Stimulated activated CD8-positive, alpha-beta memory T cell treated with anti-CD3 and anti-CD28 coated beads, Interleukin-15, amount 100 ng/mL, for 4 hours (primary cell): ENCODE data around the gene SULT1A3.
"Not testable (repeated sequence)": the region's sequence is repeated elsewhere in the genome, so short reads cannot be mapped to it uniquely, and the experiment has no call there.

Source experiments
- DNase-seq, 2 donors: peaks; one replicate each; pipeline ENCODE4 v3.0.0-alpha.2; 2020; ENCODE audit warnings: low read depth in 2 of 2

SULT1A3 gene

DNA sequence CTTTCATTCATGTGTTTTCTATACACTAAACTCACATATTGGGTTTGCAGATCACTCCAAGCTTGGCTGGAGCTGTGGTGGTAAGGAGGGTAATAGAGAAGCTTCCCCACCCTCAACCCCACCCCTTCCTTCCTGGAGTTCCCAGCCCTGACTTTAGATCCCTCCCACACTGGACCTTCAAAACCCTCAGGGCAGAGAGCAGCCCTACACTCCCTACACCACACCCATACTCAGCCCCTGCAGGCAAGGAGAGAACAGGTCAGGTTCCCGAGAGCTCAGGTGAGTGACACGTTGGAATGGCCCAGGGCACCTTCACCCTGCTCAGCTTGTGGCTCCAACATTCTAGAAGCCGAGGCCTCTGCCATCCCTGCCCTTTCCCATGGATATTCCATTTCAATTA is at the start of gene SULT1A3:
Gene SULT1A3, plus strand, starts transcription at position 207 of the 400 bp plus-strand sequence. CDS start 1,474 bp downstream, outside the sequence.
- DNase-seq: not testable (repeated sequence)

DNA sequence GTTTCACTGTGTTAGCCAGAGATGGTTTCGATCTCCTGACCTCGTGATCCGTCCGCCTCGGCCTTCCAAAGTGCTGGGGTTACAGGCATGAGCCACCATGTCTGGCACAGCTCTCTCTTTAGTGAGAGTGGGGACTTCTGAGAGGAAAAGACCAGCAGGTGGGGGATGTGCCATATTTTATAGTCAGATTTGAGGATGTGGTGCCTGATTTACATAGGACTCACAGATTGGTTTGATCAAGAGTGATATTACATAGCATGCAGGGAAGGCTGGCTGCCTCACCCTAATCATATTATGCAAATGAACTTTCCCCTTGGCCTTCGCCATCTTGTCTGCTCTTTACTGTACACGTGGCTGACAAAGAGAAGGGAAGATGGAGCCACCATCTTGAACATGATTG is 48.0 kb upstream of the SULT1A3 start:
- DNase-seq: no peak

DNA sequence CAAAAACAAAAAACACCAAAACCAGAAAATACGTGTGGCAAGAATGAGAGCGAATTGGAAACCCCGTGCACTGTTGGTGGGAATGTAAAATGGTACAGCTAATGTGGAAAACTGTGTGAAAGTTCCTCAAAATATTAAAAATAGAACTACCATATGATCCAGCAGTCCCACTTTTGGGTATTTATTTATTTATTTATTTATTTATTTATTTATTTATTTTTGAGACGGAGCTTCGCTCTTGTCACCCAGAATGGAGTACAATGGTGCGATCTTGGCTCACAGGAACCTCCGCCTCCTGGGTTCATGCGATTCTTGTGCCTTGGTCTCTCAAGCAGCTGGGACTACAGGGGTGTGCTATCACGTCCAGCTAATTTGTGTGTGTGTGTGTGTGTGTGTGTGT is 46.5 kb upstream of the SULT1A3 start:
- no peak for DNase-seq

DNA sequence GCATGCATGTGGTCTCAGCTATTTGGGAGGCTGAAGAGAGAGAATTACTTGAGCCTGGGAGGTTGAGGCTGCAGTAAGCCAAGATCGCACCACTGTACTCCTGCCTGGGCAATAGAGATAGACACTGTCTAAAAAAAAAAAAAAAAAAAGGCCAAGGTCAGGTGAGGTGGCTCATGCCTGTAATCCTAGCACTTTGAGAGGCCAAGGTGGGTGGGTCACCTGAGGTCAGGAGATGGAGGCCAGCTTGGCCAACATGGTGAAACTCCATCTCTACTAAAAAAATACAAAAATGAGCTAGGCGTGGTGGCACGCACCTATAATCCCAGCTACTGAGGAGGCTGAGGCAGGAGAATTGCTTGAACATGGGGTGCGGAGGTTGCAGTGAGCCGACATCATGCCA is 43.9 kb upstream of the SULT1A3 start:
- no peak for DNase-seq

DNA sequence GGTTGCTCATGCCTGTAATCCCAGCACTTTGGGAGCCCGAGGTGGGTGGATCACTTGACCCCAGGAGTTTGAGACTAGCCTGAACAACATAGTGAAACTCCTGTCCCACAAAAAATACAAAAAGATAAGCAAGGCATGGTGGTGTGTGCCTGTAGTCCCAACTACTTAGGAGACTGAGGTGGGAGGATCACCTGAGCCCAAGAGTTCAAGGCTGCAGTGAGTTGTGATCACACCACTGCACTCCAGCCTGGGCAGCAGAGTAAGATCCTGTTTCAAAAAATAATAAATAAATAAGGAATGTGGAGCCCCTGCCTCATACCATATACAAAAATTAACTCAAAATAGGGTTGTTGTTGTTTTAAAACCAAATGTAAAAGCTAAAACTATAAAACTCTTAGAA is 41.8 kb upstream of the SULT1A3 start:
- DNase-seq: no peak

DNA sequence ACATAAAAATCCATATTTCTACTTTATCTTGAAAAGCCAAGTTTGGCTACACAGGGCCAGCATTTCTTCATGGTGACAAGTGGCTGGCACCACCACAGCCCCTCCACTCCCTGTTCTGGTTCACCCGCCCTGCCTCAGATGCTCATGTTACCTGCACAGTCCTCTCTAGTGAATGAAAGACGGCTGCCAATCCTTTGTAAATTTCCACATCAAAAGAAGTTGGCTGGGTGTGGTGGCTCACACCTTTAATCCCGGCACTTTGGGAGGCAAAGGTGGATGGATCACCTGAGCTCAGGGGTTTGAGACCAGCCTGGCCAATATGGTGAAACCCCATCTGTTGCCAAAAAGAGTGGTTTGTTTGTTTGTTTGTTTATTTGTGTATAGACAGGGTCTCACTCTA is 35.5 kb upstream of the SULT1A3 start:
- no peak for DNase-seq

DNA sequence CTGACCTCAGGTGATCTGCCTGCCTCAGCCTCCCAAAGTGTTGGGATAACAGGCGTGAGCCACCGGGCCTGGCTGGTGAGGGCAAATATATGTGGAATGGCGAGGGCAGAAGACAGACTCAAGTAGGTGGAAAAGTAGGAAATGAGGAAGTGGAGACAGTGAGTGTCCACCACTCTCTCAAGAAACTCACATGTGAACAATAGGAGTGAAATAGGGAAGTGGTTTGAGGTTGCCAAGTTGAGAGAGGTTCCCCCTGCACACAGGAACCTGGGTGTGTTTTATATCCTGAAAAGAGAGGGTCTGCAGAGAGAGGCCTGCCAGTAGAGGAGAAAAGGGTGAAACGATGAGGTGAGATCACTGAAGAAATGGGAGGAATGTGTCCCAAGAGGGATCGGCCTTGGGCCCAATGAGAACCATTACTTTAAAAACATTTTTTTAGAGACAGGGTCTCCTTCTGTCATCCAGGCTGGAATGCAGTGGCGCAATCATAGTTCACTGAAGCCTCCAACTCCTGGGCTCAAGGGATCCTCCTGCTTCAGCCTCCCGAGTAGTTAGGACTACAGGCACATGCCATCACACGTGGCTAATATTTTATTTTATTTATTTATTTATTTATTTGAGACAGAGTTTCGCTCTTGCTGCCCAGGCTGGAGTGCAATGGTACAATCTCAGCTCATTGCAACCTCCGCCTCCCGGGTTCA is 32.7 kb upstream of the SULT1A3 start:
- DNase-seq: no peak

DNA sequence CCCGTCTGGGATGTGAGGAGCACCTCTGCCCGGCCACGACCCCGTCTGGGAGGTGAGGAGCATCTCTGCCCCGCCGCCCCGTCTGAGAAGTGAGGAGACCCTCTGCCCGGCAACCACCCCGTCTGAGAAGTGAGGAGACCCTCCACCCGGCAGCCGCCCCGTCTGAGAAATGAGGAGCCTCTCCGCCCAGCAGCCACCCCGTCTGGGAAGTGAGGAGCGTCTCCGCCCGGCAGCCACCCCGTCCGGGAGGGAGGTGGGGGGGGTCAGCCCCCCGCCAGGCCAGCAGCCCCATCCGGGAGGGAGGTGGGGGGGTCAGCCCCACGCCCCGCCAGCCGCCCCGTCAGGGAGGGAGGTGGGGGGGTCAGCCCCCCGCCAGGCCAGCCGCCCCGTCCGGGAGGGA is 30.3 kb upstream of the SULT1A3 start:
- DNase-seq: not testable (repeated sequence)

DNA sequence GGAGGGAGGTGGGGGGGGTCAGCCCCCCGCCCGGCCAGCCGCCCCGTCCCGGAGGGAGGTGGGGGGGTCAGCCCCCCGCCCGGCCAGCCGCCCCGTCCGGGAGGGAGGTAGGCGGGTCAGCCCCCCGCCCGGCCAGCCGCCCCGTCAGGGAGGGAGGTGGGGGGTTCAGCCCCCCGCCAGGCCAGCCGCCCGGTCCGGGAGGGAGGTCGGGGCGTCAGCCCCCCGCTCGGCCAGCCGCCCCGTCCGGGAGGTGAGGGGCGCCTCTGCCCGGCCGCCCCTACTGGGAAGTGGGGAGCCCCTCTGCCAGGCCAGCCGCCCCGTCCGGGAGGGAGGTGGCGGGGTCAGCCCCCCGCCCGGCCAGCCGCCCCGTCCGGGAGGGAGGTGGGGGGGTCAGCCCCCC is 29.6 kb upstream of the SULT1A3 start:
- DNase-seq: not testable (repeated sequence)

DNA sequence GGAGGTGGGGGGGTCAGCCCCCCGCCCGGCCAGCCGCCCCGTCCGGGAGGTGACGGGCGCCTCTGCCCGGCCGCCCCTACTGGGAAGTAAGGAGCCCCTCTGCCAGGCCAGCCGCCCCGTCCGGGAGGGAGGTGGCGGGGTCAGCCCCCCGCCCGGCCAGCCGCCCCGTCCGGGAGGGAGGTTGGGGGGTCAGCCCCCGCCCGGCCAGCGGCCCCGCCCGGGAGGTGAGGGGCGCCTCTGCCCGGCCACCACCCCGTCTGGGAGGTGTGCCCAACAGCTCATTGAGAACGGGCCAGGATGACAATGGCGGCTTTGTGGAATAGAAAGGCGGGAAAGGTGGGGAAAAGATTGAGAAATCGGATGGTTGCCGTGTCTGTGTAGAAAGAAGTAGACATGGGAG is 28.9 kb upstream of the SULT1A3 start:
- DNase-seq: not testable (repeated sequence)

DNA sequence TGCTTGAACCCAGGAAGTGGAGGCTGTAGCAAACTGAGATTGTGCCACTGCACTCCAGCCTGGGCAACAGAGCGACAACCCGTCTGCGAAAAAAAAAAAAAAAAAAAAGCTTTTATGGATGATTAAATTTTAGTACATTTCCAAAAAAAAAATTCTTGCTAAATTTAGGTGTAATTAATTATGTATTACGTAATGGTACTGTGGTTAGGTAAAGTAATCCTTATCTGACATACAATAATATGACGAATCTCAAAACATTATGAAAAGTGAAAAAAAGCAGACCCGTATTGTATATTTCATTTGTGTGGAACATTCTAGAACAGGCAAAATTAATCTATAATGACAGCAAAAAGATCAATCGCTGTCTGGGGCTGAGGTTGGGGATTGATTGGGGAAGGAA is 26.0 kb upstream of the SULT1A3 start:
- no peak for DNase-seq

DNA sequence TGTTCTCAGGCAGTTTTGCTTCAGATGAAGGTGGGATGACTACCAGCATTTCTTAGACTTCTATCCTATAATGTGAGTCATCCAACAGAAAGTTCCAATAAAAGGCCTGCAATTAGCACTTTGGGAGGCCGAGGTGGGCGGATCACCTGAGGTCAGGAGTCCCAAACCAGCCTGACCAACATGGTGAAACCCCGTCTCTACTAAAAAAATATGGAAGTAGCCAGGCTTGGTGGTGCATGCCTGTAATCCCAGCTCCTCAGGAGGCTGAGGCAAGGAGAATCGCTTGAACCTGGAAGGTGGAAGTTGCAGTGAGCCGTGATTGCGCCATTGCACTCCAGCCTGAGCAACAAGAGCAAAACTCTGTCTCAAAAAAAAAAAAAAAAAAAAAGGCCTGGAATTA is 22.2 kb upstream of the SULT1A3 start:
- DNase-seq: not testable (repeated sequence)

DNA sequence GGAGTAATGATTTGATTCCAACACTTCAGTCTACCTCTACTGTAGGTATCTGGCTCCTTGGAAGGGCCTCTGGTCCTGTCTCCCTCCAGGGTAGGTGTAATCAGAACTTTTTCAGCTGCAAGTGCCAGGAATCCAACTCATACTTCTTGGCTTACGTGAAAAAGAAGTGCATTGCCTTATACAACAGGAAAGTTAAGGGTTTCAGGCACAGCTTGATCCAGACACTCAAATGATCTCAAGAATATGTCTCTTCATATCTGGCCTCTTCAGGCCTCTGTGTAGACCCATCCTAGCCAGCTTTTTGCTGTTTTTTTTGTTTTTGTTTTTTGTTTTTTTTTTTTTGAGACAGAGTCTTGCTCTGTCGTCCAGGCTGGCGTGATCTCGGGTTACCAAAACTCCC is 19.9 kb upstream of the SULT1A3 start:
- DNase-seq: no peak

DNA sequence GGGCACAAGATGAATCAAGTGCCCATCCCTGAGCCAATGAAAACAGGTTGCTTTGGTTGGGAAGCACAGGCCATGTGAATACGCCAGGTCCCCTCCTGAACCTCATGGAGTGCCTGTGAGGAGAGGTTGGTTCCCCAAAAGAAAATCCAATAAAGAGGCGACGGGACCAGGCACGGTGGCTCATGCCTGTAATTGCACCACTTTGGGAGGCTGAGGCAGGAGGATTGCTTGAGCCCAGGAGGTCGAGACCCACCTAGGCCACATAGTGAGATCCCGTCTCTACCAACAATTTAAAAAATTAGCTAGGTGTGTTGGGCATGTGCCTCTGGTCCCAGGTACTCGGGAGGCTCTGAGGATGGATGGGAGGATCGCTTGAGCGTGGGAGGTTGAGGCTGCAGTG is 19.1 kb upstream of the SULT1A3 start:
- DNase-seq: no peak

DNA sequence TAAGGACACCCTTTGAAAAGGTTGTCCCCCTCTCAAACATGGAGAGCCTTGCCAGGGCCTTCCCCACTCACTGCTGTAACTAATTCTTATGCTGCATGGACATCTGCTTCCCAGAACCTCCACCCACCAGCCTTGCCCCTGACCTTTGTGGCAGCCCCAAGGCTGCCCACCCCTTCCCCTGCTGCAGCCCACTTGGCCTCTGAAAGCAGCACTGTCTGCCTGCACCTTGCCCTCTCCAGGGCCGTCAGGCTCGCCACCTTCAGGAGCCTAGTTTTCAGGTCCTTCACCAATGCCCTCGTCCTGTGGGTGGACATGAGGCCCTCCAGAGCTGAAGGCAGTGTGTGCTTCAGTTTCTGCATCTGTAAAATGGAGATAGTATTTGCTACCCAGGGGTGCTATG is 18.3 kb upstream of the SULT1A3 start:
- no peak for DNase-seq

DNA sequence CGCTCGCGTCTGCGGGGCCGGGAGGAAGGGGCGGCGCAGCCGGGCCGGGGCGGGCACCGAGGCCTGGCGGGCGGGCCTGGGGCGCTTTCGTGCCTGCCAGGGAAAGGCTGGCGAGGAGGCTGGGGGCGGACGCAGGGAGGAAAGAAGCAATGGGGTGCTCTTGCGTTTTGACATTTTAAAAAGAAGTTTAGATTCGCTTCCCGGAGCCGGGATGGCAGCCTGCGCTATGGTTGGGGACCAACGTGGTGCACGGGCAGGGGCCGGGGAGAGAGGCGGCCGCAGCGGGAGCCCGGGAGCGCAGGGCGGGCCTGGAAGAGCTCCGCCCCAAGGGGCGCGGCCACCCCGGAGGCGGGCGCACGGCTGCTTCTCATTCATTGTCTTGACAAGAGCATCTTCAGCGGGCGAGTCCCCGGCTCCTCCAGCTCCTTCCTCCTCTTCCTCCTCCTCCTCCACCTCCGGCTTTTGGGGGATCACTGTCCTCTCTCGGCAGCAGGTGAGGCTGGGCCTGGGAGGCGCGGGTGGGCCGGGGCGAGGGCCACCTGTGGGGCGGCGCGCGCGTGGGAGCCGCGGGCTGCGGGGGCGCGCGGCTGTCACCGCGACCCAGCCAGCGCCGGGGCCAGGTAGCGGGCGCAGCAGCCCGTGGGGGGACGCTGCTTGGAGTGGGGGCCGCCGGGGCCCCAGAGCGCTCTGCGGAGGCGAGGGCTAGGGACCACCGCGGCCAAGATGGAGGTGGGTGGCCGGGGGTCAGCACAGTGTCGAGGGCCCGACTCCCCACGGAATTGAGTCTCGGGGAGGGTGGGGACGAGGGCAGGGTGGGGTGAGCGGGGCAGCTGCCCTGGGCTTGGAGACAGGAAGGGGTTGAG is 15.6 kb upstream of the SULT1A3 start, which contains the start of gene CORO1A:
Gene CORO1A, plus strand, starts transcription at position 370 of the 863 bp plus-strand sequence. CDS start 1,608 bp downstream, outside the sequence.
- DNase-seq: peak; percentile 57 to 71

DNA sequence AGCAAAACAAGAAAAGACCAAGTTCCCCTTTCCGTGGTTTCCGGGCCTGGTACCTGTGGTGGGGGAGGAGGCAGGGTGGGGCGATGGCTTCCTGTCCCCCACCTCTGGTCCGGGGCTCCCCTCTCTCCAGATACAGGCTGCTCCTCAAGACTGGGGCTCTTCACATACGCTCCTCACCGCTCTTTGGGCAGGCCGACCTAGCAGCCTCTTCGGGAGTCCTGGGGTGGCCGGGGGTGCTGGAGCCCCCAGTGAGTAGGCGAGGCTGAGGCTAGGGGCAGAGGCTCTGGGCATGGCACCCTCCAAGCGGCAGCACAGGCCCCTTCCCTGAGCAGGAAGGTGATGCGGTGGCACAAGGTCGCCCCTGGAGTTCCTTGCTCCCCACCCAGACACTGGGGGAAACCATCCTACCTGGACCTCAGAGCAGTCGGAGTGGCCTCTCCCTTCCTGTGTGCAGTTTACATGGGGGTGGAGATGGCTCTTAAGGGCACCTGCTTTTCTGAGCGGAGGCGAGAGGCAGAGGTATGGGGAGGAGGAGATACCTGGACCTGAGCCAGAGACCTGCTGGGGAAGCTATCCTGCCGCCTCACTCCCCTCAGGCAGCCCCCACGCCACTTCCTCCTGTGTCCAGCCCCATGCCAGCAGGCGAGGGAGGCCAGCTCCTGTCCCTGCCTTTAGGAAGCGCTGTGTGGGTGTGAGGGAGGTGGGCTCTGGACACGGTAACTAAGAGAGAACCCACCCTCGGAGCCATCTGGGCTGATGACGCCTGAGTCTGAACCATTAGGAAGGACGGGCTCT is 14.8 kb upstream of the SULT1A3 start:
- DNase-seq: peak; percentile 54 to 59

DNA sequence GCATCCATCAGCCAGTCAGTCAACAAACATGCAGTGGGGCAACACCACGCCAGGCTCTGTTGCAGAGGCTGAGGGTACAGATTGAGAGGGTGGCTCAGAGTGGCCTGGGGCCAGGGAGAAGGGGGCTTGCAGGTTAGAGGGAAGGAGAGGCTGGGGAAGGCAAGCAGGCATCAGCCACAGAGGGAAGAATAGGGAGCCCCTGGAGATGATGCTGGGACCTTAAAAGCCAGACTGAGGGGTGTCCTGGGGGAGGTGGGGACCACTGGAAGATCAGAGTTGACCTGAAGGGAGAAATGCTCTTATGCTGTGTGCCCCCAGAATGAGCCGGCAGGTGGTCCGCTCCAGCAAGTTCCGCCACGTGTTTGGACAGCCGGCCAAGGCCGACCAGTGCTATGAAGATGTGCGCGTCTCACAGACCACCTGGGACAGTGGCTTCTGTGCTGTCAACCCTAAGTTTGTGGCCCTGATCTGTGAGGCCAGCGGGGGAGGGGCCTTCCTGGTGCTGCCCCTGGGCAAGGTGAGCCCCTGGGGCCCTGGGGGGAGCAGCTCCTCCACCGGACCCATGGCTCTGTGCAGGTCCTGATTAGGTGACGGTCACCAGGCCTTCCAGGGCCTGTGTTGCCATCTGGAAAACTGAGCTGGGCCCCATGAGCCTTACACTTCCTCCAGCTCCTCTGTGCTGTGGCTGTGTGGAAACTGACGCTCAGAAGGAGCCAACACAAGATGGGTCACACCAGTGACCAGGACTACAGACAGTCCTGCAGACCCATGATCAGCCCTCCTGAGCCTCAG is 14.0 kb upstream of the SULT1A3 start:
- DNase-seq: no peak

DNA sequence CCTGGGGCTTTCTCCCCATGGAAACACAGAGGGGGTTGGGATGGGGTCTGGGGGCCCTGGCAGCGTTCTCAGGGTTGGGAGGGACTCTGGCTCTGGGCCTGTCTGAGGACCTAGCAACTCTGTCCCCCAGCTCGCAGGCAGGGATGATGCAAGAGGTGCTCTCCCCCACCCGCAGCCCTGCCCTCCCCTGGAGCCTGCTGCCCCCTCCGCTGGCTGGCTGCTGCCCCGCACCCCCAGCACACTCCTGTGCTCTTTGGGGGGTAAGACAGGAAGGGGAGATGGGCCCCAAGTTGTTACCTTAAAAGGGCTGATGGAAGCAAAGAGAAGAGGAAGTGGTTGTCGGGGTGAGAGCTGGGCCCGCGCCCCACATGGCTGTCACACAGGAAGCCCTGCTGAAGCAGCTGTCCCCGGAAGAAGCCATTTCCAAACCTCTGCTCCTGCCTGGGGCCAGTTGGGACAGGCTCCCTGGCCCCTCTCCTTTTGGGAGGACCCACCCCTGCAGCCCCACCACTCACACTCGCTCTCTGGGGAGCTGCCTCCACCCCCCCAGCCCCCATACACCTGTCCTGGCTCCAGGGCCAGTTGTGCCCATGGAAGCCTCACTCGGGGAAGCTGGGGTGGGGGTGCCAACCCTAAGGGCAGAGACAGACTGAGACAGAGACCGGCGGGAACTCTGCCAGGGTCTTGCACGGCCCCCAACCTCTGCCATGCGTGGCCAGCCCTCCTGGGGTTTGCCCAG is 13.2 kb upstream of the SULT1A3 start:
- DNase-seq: peak; percentile 69 to 72

DNA sequence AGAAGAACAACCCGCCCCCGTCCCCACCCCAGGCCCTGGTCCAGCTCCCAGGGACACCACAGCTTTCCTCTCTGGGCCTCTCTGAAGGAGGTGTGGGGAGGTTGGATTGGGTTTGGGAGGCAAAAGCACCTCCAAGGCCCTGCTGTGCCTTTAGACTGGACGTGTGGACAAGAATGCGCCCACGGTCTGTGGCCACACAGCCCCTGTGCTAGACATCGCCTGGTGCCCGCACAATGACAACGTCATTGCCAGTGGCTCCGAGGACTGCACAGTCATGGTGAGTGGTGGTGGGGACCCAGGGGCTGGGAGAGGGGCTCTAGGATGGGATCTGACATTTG is 12.6 kb upstream of the SULT1A3 start:
- DNase-seq: peak in 1 of 2 donors; percentile 18
